HepG2 (cell line): ENCODE results near the gene COQ8A. TPM values are rescaled to one million over a fixed set of nuclear protein-coding genes. Genes with fewer than 3 reads are reported as not detected.

Source experiments
- ATRX ChIP-seq: sonication (generic); formaldehyde crosslinking; IDR thresholded peaks from 2 replicates; pipeline ENCODE4 v1.4.0; 2020; ENCODE audit warnings: missing genetic modification reagents, borderline replicate concordance
- CBFB ChIP-seq: sonication (generic); formaldehyde crosslinking; IDR thresholded peaks from 2 replicates; pipeline ENCODE4 v1.4.0; 2020; ENCODE audit warnings: missing genetic modification reagents
- DPF2 ChIP-seq: sonication (generic); formaldehyde crosslinking; IDR thresholded peaks from 2 replicates; pipeline ENCODE4 v1.4.0; 2020; ENCODE audit warnings: mild to moderate bottlenecking, low read depth, missing genetic modification reagents, borderline replicate concordance
- HCFC1 ChIP-seq: fragments of 150-350 bp; IDR thresholded peaks from 2 replicates; pipeline ENCODE4 v1.6.1; 2014; ENCODE audit warnings: low read depth, low read length
- HOXA9 ChIP-seq: sonication (generic); formaldehyde crosslinking; IDR thresholded peaks from 2 replicates; pipeline ENCODE4 v1.8.1; 2022; ENCODE audit warnings: missing genetic modification reagents, mild to moderate bottlenecking, moderate library complexity, borderline replicate concordance
- NFYB ChIP-seq: sonication (generic); formaldehyde crosslinking; IDR thresholded peaks from 2 replicates; pipeline ENCODE4 v1.4.0; 2020; ENCODE audit warnings: missing genetic modification reagents
- RFX3 ChIP-seq: IDR thresholded peaks from 2 replicates; pipeline ENCODE4 v1.6.1; 2016; ENCODE audit warnings: missing biosample characterization, missing genetic modification reagents
- SP5 ChIP-seq: IDR thresholded peaks from 2 replicates; pipeline ENCODE4 v1.6.1; 2016; ENCODE audit warnings: low read depth, borderline replicate concordance
- ZNF10 ChIP-seq: sonication (generic); formaldehyde crosslinking; IDR thresholded peaks from 2 replicates; pipeline ENCODE4 v1.4.0; 2020; ENCODE audit warnings: mild to moderate bottlenecking, low read depth, missing genetic modification reagents, borderline replicate concordance
- ZNF224 ChIP-seq: sonication (generic); formaldehyde crosslinking; IDR thresholded peaks from 2 replicates; pipeline ENCODE4 v1.5.0; 2020; ENCODE audit warnings: mild to moderate bottlenecking, missing genetic modification reagents
- ZNF230 ChIP-seq: sonication (generic); formaldehyde crosslinking; IDR thresholded peaks from 2 replicates; pipeline ENCODE4 v1.4.0; 2020; ENCODE audit warnings: mild to moderate bottlenecking, missing genetic modification reagents
- ZNF232 ChIP-seq: sonication (generic); formaldehyde crosslinking; IDR thresholded peaks from 2 replicates; pipeline ENCODE4 v1.4.0; 2020; ENCODE audit warnings: missing genetic modification reagents, borderline replicate concordance
- ZNF33A ChIP-seq: sonication (generic); formaldehyde crosslinking; IDR thresholded peaks from 2 replicates; pipeline ENCODE4 v1.5.1; 2020; ENCODE audit warnings: missing genetic modification reagents, mild to moderate bottlenecking, moderate library complexity, borderline replicate concordance
- ZSCAN12 ChIP-seq: sonication (generic); formaldehyde crosslinking; IDR thresholded peaks from 2 replicates; pipeline ENCODE4 v1.9.0; 2021; ENCODE audit warnings: mild to moderate bottlenecking, missing genetic modification reagents
- polyA plus RNA-seq, 8 experiments: library from polyadenylated mRNA; depleted of rRNA in 3 of 8; stranded (reverse) in 7 of 8; unstranded in 1 of 8; fragments of >200 nt; fragmentation: Illumina TruSeq in 4 of 8; extraction: Trizol in 4 of 8; gene quantifications; 2 replicates each; pipeline versions ENCODE4 v1.2.1 to v1.2.3, GENCODE V29; 2011 to 2016; ENCODE audit warnings: low read depth in 4 of 8, missing spikeins in 1 of 8, mixed read lengths in 1 of 8; ENCODE audit not compliant: insufficient read depth in 1 of 8
- total RNA-seq, 5 experiments: library from RNA; depleted of rRNA; stranded (reverse); fragments of >200 nt; fragmentation: Illumina TruSeq; extraction: Trizol; gene quantifications; 2 replicates each; pipeline ENCODE4 v1.2.3, GENCODE V29; 2016; ENCODE audit warnings: low read depth in 1 of 5
- TF ChIP-seq, protein P1 (sequence below), 2 experiments: sonication (generic) in 1 of 2; formaldehyde crosslinking in 1 of 2; IDR thresholded peaks; 2 replicates each; pipeline versions ENCODE4 v1.6.1 to v1.9.0; 2014 to 2022; ENCODE audit warnings: antibody characterized with exemption in 1 of 2, borderline replicate concordance in 1 of 2, inconsistent platforms in 1 of 2, low read depth in 1 of 2, missing genetic modification reagents in 1 of 2
- TF ChIP-seq, protein P2 (sequence below): sonication (generic); formaldehyde crosslinking; conservative IDR thresholded peaks from 2 replicates; pipeline ENCODE4 v1.5.0; 2020; ENCODE audit warnings: missing genetic modification reagents
- TF ChIP-seq, protein P3 (sequence below): sonication (generic); formaldehyde crosslinking; IDR thresholded peaks from 2 replicates; pipeline ENCODE4 v1.8.1; 2023; ENCODE audit warnings: mild to moderate bottlenecking, moderate library complexity, missing genetic modification reagents
- TF ChIP-seq, protein P4 (sequence below): sonication (generic); formaldehyde crosslinking; IDR thresholded peaks from 2 replicates; pipeline ENCODE4 v1.5.0; 2020; ENCODE audit warnings: missing genetic modification reagents, mild to moderate bottlenecking, borderline replicate concordance

The COQ8A gene
- total and polyA plus RNA-seq, 2 of the 13 experiments (the other 11 are each of a cell fraction or from before 2014, with no cell fraction given) = 60.4 to 88.7 TPM

DNA sequence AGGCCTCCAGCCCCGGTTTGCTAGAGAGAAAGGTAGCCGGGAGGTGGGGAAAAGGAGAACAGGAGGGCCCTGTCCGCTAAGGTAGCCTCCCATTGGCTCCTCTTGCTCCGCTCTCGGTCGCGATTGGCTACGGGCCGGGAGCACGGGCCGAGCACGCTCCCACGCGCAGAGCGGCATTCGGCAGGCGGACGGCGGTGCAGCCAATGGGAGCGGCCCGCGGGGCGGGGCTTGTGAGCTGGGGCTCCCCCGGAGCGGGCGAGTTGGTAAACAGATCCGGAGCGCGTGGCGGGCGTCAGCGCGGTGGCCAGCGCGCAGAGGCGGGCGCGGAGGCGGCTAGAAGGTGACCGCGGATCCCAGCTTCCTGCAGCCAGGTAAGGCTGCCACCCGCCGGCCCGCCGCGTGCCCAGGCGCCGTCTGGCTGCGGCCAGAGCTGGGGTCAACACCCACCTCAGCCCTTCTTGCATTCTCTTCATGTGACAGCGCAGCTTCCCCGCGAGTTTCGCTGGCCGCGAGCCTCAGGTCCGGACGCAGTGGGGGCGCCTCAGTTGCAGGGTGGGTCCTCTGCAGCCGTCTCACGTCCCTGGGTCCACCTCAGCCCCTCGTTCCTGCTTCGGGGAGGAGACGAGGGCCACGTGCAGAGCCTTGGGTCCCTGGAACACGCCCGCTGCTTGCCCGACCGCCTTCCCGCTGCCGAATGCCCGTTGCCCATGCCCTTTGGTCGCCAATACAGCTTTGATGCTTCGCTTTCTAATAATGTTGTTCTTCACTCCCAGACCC lies at the start of gene COQ8A (continued):
- TF ChIP-seq ZSCAN12 (0 out of 2 replicates have a peak, but pooled peaks have one; percentile 30), ZNF33A (CRISPR knock-in tag) (0 out of 2 replicates have a peak, but pooled peaks have one; percentile 77), ZNF232 (CRISPR knock-in tag) (no peak), ATRX (CRISPR knock-in tag) (no peak), DPF2 (no peak), CBFB (no peak), HOXA9 (CRISPR knock-in tag) (peak; percentile 68), ZNF224 (CRISPR knock-in tag) (peak; percentile 92), HCFC1 (no peak; the same call in 1 of the 2 replicates), RFX3 (CRISPR knock-in tag) (no peak), SP5 (CRISPR knock-in tag) (no peak), ZNF10 (CRISPR knock-in tag) (no peak), NFYB (CRISPR knock-in tag) (peak; percentile 99), ZNF230 (CRISPR knock-in tag) (no peak)
- TF ChIP-seq, protein P1, sequence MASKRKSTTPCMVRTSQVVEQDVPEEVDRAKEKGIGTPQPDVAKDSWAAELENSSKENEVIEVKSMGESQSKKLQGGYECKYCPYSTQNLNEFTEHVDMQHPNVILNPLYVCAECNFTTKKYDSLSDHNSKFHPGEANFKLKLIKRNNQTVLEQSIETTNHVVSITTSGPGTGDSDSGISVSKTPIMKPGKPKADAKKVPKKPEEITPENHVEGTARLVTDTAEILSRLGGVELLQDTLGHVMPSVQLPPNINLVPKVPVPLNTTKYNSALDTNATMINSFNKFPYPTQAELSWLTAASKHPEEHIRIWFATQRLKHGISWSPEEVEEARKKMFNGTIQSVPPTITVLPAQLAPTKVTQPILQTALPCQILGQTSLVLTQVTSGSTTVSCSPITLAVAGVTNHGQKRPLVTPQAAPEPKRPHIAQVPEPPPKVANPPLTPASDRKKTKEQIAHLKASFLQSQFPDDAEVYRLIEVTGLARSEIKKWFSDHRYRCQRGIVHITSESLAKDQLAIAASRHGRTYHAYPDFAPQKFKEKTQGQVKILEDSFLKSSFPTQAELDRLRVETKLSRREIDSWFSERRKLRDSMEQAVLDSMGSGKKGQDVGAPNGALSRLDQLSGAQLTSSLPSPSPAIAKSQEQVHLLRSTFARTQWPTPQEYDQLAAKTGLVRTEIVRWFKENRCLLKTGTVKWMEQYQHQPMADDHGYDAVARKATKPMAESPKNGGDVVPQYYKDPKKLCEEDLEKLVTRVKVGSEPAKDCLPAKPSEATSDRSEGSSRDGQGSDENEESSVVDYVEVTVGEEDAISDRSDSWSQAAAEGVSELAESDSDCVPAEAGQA (IDR thresholded peaks at IDR 0.05; ENCODE audit: low read depth) = no peak
- TF ChIP-seq, protein P1 (CRISPR knock-in tag; IDR thresholded peaks at IDR 0.05; ENCODE audit: borderline replicate concordance) = no peak
- TF ChIP-seq, protein P2, sequence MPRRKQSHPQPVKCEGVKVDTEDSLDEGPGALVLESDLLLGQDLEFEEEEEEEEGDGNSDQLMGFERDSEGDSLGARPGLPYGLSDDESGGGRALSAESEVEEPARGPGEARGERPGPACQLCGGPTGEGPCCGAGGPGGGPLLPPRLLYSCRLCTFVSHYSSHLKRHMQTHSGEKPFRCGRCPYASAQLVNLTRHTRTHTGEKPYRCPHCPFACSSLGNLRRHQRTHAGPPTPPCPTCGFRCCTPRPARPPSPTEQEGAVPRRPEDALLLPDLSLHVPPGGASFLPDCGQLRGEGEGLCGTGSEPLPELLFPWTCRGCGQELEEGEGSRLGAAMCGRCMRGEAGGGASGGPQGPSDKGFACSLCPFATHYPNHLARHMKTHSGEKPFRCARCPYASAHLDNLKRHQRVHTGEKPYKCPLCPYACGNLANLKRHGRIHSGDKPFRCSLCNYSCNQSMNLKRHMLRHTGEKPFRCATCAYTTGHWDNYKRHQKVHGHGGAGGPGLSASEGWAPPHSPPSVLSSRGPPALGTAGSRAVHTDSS (CRISPR knock-in tag) = no peak
- TF ChIP-seq, protein P3, sequence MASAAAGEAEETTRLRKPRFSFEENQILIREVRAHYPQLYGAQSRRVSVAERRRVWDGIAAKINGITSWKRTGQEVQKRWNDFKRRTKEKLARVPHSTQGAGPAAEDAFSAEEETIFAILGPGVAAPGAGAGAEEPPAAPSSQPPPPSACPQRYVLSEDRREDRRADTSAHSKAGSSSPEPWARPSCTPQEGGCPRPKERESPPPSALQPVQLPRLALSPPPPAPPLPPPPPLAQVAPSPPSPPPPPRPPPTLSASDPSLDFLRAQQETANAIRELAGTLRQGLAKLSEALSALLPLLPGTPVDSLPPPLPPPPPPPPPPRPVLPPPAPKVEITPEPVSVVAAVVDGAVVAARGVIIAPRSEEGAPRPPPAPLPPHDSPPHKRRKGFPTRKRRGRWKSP (CRISPR knock-in tag) = peak; percentile 85
- TF ChIP-seq, protein P4, sequence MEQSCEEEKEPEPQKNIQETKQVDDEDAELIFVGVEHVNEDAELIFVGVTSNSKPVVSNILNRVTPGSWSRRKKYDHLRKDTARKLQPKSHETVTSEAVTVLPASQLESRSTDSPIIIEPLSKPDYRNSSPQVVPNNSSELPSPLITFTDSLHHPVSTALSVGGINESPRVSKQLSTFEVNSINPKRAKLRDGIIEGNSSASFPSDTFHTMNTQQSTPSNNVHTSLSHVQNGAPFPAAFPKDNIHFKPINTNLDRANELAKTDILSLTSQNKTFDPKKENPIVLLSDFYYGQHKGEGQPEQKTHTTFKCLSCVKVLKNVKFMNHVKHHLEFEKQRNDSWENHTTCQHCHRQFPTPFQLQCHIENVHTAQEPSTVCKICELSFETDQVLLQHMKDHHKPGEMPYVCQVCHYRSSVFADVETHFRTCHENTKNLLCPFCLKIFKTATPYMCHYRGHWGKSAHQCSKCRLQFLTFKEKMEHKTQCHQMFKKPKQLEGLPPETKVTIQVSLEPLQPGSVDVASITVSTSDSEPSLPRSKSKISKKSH (CRISPR knock-in tag) = 0 out of 2 replicates have a peak, but pooled peaks have one; percentile 12
